GM18505 (cell line): ENCODE results near the gene BAD.
"Not testable (repeated sequence)": the region's sequence is repeated elsewhere in the genome, so short reads cannot be mapped to it uniquely, and the experiment has no call there.

Source experiments
- ATAC-seq: cut with Tn5 transposase; IDR thresholded peaks from one replicate; pipeline ENCODE4 v1.9.1; 2021; ENCODE audit not compliant: unreplicated experiment
- POLR2A ChIP-seq: IDR thresholded peaks from 4 replicates; pipeline ENCODE4 v1.6.1; 2011; ENCODE audit warnings: borderline replicate concordance; ENCODE audit not compliant: insufficient read depth, insufficient read length; ENCODE audit errors: extremely low read depth

BAD gene

DNA sequence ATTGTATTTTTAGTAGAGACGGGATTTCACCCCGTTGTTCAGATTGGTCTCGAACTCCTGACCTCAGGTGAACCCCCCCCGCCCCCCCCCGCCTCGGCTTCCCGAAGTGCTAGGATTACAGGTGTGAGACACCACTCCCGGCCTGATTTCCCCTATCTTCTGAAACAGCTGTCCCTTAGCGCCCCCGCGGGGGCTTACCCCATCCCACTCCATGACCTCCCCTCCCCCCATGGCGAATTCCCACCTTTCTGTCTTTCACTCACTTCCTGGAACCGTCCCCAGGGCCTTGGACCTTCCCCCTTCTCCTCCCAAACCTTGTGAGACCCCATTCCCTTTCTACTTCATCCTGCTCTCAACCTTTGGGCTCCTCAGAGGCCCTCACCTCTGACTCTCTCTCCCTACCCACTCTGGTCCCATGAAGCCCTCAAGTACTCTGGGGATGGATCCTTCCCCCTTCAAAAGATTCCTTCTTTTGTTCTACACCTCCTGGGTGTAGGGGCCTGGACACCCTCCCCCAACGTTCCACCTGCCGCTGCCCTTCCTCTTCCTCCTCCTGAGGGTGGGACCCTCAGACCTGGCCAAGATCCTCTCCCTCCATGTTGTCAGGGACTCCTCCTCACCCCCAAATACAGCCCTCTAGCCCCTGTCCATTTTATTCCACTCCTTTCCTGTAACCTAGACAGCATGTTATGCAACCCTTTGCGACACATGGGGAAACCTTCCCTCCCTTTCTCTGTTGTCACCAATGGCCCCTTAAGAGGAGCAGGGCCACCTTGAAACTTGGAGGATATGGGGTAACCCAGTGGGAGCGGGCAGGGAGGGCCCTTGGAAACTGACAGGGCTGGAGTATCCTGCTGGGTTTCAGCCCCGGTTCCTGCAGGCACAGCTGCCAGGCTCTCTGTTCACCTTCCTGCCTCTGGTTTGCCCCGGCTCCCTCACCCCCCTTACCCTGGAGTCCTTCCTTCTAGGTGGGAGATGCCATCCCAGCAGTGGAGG lies 34.6 kb upstream of the BAD start:
- no peak for ATAC-seq
- TF ChIP-seq POLR2A, result no peak

DNA sequence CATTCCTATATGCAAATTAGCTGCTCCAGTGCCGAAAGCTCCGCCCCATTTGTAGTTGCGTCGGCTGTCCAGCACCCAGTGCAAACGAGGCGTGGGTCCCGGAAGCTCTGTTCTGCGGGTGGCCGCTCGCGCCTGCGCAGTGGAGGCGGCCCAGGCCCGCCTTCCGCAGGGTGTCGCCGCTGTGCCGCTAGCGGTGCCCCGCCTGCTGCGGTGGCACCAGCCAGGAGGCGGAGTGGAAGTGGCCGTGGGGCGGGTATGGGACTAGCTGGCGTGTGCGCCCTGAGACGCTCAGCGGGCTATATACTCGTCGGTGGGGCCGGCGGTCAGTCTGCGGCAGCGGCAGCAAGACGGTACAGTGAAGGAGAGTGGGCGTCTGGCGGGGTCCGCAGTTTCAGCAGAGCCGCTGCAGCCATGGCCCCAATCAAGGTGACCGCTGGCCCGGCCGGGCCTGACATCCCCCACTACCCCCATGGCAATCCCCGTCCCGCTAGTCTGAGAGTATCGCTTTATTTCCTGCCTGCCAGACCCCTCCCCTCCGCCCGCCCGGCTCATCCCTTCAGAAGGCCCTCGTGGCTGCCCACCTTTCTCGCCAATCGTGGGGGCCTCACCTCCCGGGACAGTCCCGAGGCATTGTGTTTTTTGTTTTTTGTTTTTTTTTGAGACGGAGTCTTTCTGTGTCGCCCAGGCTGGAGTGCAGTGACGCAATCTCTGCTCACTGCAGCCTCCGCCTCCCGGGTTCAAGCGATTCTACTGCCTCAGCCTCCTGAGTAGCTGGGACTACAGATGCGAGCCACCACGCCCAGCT lies 33.7 kb upstream of the BAD start, which contains the start of gene PRDX5:
Gene PRDX5 (plus strand): TSS at position 161 of the 805 bp plus-strand sequence. CDS start 95 bp downstream, at position 256.
- TF ChIP-seq POLR2A, result peak; percentile 79
- ATAC-seq, result peak; percentile 70

DNA sequence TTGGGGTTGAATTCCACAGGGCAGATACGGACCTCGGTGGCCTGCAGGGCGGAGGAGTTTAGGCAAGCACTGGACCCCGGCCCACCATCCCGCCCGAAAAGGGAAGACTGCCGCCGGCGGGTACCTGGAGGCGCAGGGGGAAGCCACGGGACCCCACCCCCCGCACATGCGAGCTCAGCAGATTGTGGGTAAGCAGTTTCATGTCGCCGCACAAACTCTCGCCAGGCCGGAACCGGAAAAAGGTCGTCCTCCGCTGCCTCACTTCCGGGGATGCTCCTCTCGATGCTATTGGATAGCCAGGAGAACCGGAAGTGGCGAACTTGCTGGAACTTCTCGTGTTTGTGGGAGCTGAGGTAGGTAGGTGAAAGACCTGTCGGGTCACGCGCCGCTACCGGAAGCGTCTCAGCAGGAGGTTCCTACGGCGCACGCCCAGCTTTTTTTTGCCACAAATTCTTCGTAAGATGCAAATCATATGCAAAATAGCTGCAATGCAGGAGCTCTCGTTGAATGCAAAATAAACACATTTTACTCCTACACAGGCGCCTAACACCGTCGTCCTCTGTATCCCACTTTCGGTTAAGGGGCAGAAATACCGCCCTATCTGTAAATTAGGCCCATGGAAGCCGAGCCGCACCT lies 33.0 kb upstream of the BAD start, which contains the start of gene TRMT112:
Gene TRMT112 (minus strand): TSS at position 235 of the 636 bp plus-strand sequence. CDS start 33 bp downstream, at position 202.
- peak; percentile 91 for TF ChIP-seq POLR2A

DNA sequence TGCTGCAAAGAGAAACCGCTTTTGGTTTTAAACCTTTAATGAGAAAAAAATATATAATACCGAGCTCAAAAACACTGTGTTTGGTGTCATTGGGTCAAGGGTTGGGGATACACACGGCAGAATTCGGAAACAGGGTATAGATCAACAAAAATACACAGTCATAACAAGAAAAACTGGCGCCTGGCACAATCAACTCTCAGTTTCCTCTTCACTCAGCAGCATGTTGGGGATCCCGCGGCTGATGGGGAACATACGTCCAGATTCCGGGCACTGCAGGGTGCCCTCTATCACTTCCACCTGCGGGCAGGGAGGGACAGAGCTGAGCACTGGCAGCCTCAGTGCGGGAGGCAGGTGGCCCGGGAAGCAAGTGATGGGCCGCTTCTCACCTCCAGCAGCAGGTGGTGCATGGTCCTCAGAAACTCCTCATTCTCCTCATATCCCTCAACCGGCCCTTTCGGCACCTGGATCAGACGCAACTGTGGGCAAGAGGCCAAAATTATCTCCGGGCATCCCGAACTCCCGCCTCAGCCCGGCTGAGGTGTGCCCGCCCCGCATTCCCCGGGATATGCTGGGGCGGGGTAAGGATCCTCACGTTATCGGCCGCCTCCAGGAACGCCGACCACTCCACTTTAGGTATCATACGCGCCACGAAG lies 32.3 kb upstream of the BAD start:
- ATAC-seq, result peak; percentile 4
- TF ChIP-seq POLR2A, result no peak

More for the DNA sequence above, 33.0 kb upstream of the BAD start, which contains the start of gene TRMT112:
- peak; percentile 48 for ATAC-seq

DNA sequence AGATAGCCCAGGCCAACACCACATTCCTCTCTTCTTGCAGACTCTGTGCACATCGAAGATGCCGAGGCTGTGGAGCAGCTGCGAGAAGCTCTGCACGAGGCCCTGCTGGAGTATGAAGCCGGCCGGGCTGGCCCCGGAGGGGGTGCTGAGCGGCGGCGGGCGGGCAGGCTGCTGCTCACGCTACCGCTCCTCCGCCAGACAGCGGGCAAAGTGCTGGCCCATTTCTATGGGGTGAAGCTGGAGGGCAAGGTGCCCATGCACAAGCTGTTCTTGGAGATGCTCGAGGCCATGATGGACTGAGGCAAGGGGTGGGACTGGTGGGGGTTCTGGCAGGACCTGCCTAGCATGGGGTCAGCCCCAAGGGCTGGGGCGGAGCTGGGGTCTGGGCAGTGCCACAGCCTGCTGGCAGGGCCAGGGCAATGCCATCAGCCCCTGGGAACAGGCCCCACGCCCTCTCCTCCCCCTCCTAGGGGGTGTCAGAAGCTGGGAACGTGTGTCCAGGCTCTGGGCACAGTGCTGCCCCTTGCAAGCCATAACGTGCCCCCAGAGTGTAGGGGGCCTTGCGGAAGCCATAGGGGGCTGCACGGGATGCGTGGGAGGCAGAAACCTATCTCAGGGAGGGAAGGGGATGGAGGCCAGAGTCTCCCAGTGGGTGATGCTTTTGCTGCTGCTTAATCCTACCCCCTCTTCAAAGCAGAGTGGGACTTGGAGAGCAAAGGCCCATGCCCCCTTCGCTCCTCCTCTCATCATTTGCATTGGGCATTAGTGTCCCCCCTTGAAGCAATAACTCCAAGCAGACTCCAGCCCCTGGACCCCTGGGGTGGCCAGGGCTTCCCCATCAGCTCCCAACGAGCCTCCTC lies 31.4 kb upstream of the BAD start:
- not testable (repeated sequence) for ATAC-seq

DNA sequence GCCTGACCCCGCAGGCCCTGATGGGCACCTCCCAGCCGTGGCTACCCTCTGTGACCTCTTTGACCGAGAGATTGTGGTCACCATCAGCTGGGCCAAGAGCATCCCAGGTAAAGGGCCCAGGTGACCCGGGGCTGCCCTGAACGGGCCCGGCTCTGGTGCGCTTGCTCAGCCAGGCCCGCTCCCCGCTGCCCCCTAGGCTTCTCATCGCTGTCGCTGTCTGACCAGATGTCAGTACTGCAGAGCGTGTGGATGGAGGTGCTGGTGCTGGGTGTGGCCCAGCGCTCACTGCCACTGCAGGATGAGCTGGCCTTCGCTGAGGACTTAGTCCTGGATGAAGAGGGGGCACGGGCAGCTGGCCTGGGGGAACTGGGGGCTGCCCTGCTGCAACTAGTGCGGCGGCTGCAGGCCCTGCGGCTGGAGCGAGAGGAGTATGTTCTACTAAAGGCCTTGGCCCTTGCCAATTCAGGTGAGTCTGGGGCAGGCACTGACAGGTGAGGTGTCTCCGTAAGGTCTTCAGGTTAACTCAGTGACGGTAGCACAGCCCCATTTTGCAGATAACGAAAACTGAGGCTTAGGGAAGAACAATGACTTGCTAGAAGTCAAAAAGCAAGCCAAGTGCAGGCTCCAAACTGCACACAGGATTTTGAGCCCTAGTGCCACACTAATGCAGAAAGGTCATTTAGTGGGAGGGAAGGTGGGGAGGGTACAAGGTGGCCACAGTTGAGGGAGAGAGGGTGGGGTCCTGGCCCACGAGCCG lies 30.5 kb upstream of the BAD start:
- ATAC-seq, result no peak
- TF ChIP-seq POLR2A, result no peak

DNA sequence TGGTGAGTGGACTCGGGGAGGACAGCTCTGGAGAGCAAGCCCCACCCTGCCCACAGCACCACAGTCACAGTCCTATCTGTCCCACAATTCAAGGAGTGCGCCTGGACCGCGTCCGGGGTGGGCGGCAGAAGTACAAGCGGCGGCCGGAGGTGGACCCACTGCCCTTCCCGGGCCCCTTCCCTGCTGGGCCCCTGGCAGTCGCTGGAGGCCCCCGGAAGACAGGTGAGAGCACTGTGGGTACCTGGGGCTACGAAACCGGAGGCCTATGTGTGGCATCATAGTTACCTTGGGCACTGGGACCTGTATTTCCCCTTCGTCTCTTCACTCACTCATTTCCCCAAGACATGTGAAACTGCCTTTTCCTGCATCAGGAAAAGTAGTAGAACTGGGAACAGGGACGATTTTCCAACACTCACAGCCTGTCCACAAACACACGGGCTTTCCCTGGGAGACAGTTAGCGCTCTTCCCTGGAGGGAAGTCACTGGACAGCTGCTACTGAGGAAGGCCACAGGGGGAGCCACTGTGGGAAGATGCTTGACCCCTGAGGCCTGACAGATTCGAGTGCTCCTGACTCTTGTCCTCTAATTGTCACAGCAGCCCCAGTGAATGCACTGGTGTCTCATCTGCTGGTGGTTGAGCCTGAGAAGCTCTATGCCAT lies 29.8 kb upstream of the BAD start:
- no peak for TF ChIP-seq POLR2A
- ATAC-seq, result no peak

DNA sequence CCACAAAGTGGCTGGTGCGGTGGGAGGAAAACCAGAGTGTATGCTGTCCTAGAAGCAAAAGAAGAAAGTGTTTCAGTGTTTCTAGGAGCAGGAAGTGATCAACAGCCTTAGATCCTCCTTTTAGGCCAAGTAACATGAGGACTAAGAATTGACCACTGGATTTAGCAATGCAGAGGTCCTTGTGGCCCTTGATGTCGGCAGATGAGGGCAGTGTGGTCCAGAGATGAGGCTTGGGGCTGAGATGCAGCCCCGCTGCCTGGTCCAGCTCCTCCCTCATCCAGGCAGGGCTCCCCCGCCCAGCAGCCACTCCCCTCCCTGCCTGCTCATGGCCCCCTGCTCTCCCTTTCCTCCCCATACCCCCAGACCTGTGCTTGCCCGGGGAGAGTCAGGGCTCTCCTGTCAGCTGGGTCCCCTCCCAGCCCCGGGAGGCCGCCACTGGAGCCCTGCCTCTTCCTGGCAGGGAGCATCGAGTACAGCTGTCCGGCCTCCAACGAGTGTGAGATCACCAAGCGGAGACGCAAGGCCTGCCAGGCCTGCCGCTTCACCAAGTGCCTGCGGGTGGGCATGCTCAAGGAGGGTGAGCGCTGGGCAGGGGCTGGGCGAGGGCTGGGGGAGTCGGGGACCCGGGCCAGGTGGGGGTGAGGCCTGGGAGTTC lies 29.2 kb upstream of the BAD start:
- ATAC-seq, result no peak

DNA sequence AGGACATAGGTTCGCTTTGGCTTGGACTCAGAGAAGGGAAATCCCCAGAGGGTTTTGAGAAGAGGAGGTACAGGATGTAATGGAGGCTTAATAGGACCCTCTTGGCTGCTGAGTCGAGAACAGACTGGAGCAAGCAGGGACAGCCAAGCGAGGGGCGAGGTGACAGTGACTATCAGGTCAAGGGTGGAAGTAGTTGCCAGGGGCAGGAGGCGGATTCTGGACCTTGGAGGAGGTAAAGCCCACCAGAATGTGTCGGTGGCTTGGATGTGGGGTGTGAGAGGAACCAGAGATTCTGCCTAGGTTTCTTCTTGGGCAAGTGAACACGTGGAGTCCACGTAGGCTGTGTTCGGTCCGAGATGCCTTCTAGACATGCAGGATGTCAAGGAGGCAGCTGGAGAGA lies 28.5 kb upstream of the BAD start:
- no peak for ATAC-seq
- TF ChIP-seq POLR2A, result no peak

More for the DNA sequence above, 29.2 kb upstream of the BAD start:
- no peak for TF ChIP-seq POLR2A

DNA sequence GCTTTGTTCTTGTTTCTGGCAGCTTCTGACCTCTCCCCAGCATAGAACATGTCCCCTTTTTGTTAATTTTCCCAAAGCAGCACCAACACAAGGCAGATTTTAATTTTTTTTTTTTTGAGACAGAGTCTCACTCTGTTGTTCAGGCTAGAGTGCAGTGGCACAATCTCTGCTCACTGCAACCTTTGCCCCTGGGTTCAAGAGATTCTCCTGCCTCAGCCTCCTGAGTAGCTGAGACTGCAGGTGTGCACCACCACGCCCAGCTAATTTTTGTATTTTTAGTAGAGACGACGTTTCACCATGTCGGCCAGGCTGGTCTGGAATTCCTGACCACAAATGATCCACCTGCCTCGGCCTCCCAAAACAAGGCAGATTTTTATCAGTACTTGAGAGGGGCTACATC lies 23.3 kb upstream of the BAD start:
- ATAC-seq, result not testable (repeated sequence)
